NCI-H345 (cell line): ENCODE measurements around the gene SF3A1.
"Not testable (repeated sequence)": the region's sequence is repeated elsewhere in the genome, so short reads cannot be mapped to it uniquely, and the experiment has no call there.

Experiments
- DNase-seq: peaks from one replicate; lab custom pipeline; 2025; lab: John Stamatoyannopoulos, UW

Gene SF3A1

GRCh38 chr22:30356449-30357235, at the start of gene SF3A1, which contains the start of gene CCDC157:
SF3A1 (minus strand) TSS chr22:30356894; CDS start chr22:30356792, 102 bp downstream.
CCDC157 (plus strand) TSS chr22:30357007; CDS start chr22:30366001, 8,994 bp downstream.
- DNase-seq: peak; percentile 86

DNA sequence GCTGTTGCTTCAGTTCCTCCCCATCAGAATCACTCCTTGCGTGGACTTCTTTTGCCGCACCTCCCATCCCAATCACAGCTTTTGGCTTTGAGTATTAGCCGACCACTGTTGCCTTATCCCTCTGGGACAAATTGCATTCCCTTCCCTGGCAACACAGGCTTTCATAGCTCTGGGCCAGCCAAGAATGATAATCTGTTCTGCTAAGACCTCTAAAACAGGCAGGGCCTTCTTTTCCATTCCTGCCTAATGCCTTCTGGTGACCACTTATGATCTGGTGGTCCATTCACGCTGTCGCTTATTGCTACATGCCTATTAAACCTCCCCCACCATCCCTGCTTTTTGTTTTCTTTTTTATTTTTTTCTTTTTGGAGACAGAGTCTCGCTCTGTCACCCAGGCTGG, 49.7 kb upstream of the SF3A1 start:
- DNase-seq: no peak

- no peak for DNase-seq
These were observed 49.0 kb upstream of the SF3A1 start for GRCh38 chr22:30405731-30406130.

GRCh38 chr22:30404307-30404706, 47.6 kb upstream of the SF3A1 start:
- DNase-seq: no peak

DNA sequence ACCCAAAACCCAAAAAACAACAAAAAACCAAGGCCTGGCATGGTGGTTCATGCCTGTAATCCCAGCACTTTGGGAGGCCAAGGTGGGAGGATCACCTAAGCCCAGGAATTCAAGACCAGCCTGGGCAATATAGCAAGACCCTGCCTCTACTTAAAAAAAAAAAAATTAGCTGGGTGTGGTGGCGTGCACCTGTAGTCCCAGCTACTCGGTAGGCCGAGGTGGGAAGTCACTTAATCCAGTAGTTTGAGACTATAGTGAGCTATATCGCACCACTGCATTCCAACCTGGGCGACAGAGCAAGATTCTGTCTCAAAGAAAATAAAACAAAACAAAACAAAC, 46.0 kb upstream of the SF3A1 start:
- not testable (repeated sequence) for DNase-seq

DNA sequence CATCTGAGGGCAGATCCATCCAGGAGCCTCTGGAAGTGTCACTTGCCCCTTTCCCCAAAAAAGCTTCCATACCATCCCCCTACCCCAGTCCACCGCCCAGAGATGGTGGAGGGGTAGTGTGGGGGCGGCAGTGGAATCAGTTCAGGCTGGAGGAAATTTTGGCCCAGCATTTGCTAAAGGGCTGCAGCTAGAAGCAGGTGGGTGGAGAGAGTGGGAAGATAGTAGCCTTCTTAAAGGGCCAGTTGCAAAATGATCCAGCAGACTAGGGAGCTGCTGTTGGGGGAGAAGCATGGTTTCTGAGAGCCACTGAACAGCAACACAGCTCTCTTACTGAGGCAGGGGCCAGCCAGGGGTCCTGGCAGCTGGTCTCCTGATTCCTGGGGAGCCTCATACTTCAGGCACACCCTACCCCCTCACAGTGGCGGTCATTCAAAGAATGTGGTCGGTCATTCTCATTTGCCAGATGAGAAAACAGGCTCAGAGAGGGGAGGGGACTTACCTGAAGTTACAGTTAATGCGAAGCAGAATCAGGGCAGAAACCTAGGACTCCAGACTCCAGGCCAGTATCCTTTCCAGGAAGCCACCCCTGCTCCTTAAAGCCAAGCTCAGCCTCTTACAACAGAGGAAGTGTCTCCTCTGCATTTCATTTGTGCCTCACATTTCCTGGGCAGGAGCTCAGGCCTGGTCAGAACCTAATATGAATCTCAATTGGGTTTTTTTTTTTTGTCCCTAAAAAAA, 45.5 kb upstream of the SF3A1 start:
- DNase-seq: no peak

DNA sequence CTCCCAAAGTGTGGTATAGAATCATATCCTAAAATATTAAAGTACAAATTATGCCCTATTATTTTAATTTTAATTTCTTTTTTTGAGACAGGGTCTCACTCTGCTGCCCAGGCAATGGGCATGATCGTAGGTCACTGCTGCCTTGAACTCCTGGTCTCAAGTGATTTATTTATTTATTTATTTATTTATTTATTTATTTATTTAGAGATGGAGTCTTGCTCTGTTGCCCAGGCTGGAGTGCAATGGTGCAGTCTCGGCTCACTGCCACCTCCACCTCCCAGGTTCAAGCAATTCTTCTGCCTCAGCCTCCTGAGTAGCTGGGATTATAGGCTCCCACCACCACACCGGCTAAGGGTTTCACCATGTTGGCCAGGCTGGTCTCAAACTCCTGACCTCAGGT, 44.3 kb upstream of the SF3A1 start:
- DNase-seq: not testable (repeated sequence)

GRCh38 chr22:30400159-30400558, 43.5 kb upstream of the SF3A1 start:
- no peak for DNase-seq

GRCh38 chr22:30399718-30400117, 43.0 kb upstream of the SF3A1 start:
- DNase-seq: no peak

DNA sequence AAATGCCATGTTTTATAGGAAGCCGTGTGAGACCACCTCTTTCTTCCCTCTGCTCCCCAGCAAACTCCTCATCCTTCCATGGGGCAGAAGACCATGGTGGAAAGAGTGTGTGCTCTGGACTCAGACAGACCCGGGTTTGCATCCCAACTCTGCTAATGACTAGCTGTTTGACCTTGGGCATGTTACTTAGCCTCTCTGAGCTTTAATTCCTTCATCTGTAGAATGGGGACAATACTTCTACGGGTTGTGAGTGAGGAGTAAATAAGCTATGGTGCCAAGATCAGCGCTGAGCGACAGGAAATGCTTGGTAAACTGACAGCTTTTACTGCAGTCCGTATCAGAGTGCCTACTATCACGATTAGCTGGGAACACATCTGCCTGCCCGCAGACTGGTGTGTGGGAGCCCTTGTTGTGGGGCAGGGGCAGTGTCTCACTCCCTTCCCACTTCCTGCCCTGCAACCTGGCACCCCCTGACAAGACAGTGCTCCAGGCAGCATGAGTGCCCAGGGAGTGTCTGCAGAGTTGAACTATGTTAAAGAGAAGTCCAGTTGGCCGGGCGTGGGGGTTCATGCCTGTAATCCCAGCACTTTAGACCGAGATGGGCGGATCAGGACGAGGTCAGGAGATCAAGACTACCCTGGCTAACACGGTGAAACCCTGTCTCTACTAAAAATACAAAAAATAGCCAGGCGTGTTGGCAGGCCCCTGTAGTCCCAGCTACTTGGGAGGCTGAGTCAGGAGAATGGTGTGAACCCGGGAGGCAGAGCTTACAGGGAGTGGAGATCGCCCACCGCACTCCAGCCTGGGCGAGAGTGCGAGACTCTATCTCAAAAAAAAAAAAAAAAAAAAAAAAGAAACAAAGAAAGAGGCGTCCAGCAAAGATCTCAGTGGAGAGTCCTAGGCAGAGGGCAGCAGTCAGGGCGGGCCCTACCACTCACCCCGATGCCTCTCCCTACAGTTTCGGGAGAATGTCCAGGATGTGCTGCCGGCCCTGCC, 42.3 kb upstream of the SF3A1 start:
- no peak for DNase-seq

- DNase-seq: no peak
These were observed 41.3 kb upstream of the SF3A1 start for GRCh38 chr22:30397656-30398635.

GRCh38 chr22:30396871-30397655, 40.4 kb upstream of the SF3A1 start, which contains the start of gene SEC14L2:
SEC14L2 (plus strand) TSS chr22:30397018; CDS start chr22:30397117, 99 bp downstream.
- peak; percentile 55 for DNase-seq

- DNase-seq: no peak
These were observed 37.2 kb upstream of the SF3A1 start for GRCh38 chr22:30393885-30394284.

GRCh38 chr22:30393322-30393680, 36.6 kb upstream of the SF3A1 start:
- DNase-seq: no peak

DNA sequence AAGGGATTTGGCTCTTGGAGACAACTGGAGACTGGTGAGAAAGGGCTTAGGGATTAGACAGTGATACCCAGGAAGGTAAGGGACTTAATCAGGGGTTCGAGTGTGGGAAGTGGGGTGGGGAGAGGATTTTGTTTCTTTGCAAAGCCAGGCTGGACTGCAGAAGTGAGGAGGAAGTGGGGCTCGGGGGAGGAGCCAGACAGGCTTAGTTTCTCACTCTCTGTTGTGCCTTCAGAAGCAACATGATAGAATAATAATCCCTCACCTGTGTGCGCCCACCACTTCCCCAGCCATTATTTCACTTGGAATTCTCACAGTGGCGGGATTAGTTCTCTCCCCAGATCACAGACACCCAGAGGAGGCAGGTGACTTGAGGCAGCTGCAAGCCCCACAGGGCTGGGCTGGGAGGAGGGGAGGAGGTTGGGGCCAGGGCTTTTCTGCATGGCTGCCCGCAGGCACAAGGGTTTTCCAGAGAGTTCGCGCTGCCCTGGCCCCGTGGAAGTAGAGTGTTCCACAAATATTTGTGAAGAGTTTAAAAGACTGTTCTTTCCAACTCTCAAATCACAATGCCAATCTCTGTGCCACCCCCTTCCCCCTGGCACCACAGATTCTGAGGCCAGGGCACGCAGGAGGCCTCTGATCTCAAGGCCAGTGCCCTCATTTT, 36.1 kb upstream of the SF3A1 start:
- DNase-seq: no peak

DNA sequence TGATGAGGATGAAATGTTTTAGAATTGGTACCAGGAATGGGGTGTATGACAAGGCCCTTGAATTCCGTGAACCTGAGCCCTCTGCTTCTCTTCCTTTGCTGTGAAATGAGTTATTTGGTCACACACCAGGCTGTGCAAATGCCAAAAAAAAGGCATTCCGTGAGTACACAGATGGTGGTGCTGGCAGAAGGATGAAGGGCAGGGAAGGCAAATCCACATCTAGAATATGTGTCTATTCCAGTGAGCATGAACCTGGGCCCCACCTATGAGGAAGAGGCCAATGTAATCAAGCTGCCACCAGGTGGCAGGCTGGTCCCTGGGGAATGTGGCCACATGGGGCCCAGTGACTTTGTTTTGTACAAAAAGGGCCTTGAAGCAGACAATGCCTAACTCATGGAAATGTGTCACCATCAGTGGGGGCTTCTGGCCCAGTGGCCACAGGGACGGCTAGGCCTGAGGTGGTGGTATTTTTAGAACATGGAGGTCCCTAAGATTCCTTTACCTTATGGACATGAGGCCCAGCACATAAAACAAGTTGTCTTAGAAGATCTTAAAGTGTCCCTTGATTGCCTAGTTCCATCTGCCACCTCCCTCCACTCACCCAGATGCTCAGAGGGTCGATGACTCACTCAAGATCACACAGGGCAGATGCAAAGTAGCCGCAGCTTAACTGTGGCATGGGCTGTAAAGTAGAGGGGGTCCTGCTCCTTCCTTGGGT, 34.4 kb upstream of the SF3A1 start:
- peak; percentile 3 for DNase-seq

- peak; percentile 80 for DNase-seq
These were observed 30.5 kb upstream of the SF3A1 start, which contains the start of gene RNF215 for GRCh38 chr22:30386960-30387827. RNF215 (minus strand) TSS chr22:30387411; CDS start chr22:30387313, 98 bp downstream.

GRCh38 chr22:30386608-30386959, 29.9 kb upstream of the SF3A1 start:
- DNase-seq: no peak
